GM12878 (cell line): Measurements from ENCODE around the gene ASTN1. TPM values are rescaled to one million over a fixed set of nuclear protein-coding genes. Genes with fewer than 3 reads are reported as not detected.

Source experiments
- ATAC-seq: fragments of 200-7000 bp; cut with Tn5 transposase; 3 replicates; pipeline ENCODE4 v1.9.1; 2020; ENCODE audit warnings: mild to moderate bottlenecking, moderate library complexity
- BruUV-seq: library from RNA; stranded (reverse); fragments of 400-500 nt; replicated peaks from 2 replicates; lab custom pipeline; 2021; lab: Mats Ljungman, UMichigan
- CTCF ChIA-PET: fragments of 300-600 bp; sonication (Branson Sonifier 250); formaldehyde crosslinking; extraction: SDS; loops from one replicate; lab custom pipeline; 2021; ENCODE audit warnings: inconsistent platforms; lab: Yijun Ruan, JAX
- POLR2A ChIA-PET: fragments of 350-600 bp; formaldehyde crosslinking; extraction: SDS; loops from one replicate; lab custom pipeline; 2021; ENCODE audit warnings: inconsistent platforms; lab: Charles Lee
- RAD21 ChIA-PET: fragments of 300-600 bp; sonication (Branson Sonifier 250); formaldehyde crosslinking; loops from one replicate; lab custom pipeline; 2023; ENCODE audit warnings: antibody characterized with exemption; ENCODE audit not compliant: unreplicated experiment; lab: Charles Lee
- SMC1A ChIA-PET: fragments of 300-600 bp; sonication (Branson Sonifier 250); formaldehyde crosslinking; loops from one replicate; lab custom pipeline; 2023; ENCODE audit not compliant: unreplicated experiment, uncharacterized antibody; lab: Charles Lee
- DNase-seq: peaks from one replicate; pipeline ENCODE4 v3.0.0-alpha.2; 2011; ENCODE audit warnings: low read depth, low spot score
- FAIRE-seq: peaks from 3 replicates; lab custom pipeline; 2011; peaks lifted over from hg19 to GRCh38; lab: Jason Lieb, UNC
- H2AFZ ChIP-seq: 2 replicates; pipeline ENCODE4 v1.6.0; 2011; ENCODE audit warnings: low read depth, low read length, control low read depth; ENCODE audit not compliant: control insufficient read depth
- H3K27ac ChIP-seq: 2 replicates; pipeline ENCODE4 v1.5.1; 2011; ENCODE audit warnings: control low read depth; ENCODE audit not compliant: control insufficient read depth, insufficient read depth
- H3K27me3 ChIP-seq, 2 experiments: replicated peaks in 1 of 2; 2 replicates each; pipeline versions ENCODE4 v1.6.0 to v1.6.1; 2011; ENCODE audit warnings: low read length in 1 of 2; ENCODE audit not compliant: control insufficient read depth in 2 of 2, insufficient read depth in 2 of 2
- H3K36me3 ChIP-seq, 2 experiments: 2 replicates each; pipeline ENCODE4 v1.5.1; 2011; ENCODE audit warnings: low read length in 1 of 2; ENCODE audit not compliant: control insufficient read depth in 2 of 2, insufficient read depth in 2 of 2
- H3K4me1 ChIP-seq: 2 replicates; pipeline ENCODE4 v1.6.1; 2011; ENCODE audit warnings: mild to moderate bottlenecking, low read length, moderate library complexity, mixed read lengths; ENCODE audit not compliant: control insufficient read depth, insufficient read depth
- H3K4me2 ChIP-seq: 2 replicates; pipeline ENCODE4 v1.6.0; 2011; ENCODE audit warnings: control low read depth; ENCODE audit not compliant: control insufficient read depth, insufficient read depth
- H3K4me3 ChIP-seq: fragments of 200-600 bp; sonication (generic); 2 replicates; pipeline ENCODE4 v1.5.1; 2016
- H3K79me2 ChIP-seq: 2 replicates; pipeline ENCODE4 v1.6.0; 2011; ENCODE audit warnings: low read length; ENCODE audit not compliant: control insufficient read depth, insufficient read depth
- H3K9ac ChIP-seq: 2 replicates; pipeline ENCODE4 v1.8.0; 2011; ENCODE audit warnings: low read length, control low read depth, mixed read lengths; ENCODE audit not compliant: control insufficient read depth, insufficient read depth
- H3K9me3 ChIP-seq: replicated peaks from 3 replicates; pipeline ENCODE4 v1.5.1; 2011; ENCODE audit warnings: mild to moderate bottlenecking, low read length; ENCODE audit not compliant: control insufficient read depth, insufficient read depth
- H4K20me1 ChIP-seq: 2 replicates; pipeline ENCODE4 v1.6.0; 2011; ENCODE audit not compliant: control insufficient read depth, insufficient read depth
- BCL3 ChIP-seq: IDR thresholded peaks from 2 replicates; pipeline ENCODE4 v1.6.1; 2011; ENCODE audit warnings: borderline replicate concordance, low read depth, mild to moderate bottlenecking, moderate library complexity, low read length; ENCODE audit not compliant: insufficient read depth, poor library complexity, severe bottlenecking
- DPF2 ChIP-seq: fragments of 450-650 bp; IDR thresholded peaks from 2 replicates; pipeline ENCODE4 v1.6.1; 2017; ENCODE audit warnings: mild to moderate bottlenecking
- GATAD2B ChIP-seq: fragments of 450-650 bp; conservative IDR thresholded peaks from 2 replicates; pipeline ENCODE4 v1.6.1; 2017; ENCODE audit warnings: low read depth, mild to moderate bottlenecking, moderate library complexity
- POLR2AphosphoS2 ChIP-seq: IDR thresholded peaks from 2 replicates; pipeline ENCODE4 v1.6.1; 2011; ENCODE audit warnings: low read depth, mild to moderate bottlenecking, low read length, improper control_type of control experiment, moderate library complexity
- POU2F2 ChIP-seq: IDR thresholded peaks from 3 replicates; pipeline ENCODE4 v1.6.1; 2011; ENCODE audit warnings: low read depth, mild to moderate bottlenecking, low read length, borderline replicate concordance
- RAD21 ChIP-seq: IDR thresholded peaks from 2 replicates; pipeline ENCODE4 v1.6.1; 2011; ENCODE audit warnings: mild to moderate bottlenecking, low read depth, low read length, moderate library complexity; ENCODE audit not compliant: insufficient read depth
- SREBF1 ChIP-seq: IDR thresholded peaks from 2 replicates; pipeline ENCODE4 v1.6.1; 2012; ENCODE audit warnings: mild to moderate bottlenecking, low read length
- STAT3 ChIP-seq: IDR thresholded peaks from 2 replicates; pipeline ENCODE4 v1.6.1; 2011; ENCODE audit warnings: low read depth, low read length, improper control_type of control experiment
- ZNF592 ChIP-seq: fragments of 450-650 bp; IDR thresholded peaks from 2 replicates; pipeline ENCODE4 v1.6.1; 2017; ENCODE audit warnings: mild to moderate bottlenecking, moderate library complexity
- ZSCAN29 ChIP-seq: fragments of 450-650 bp; IDR thresholded peaks from 2 replicates; pipeline ENCODE4 v1.6.1; 2017; ENCODE audit warnings: mild to moderate bottlenecking, moderate library complexity
- WGBS: methylation state at CpG from one replicate; pipeline ENCODE4 v1.1.6; 2016; ENCODE audit warnings: low lambda C conversion rate; ENCODE audit not compliant: insufficient replicate concordance, insufficient coverage; ENCODE audit errors: missing lambda C conversion rate; 5-methylcytosine and 5-hydroxymethylcytosine counted together
- in situ Hi-C: fragments of 300-500 bp; cut with MboI; formaldehyde crosslinking; loops from 9 replicates; pipeline ENCODE4 v1.14.3; 2018; ENCODE audit warnings: mixed read lengths
- intact Hi-C: fragments of 100-400 bp; cut with micrococcal nuclease; formaldehyde crosslinking; loops from one replicate; pipeline ENCODE4 v1.14.2; 2022; ENCODE audit not compliant: unreplicated experiment
- polyA plus RNA-seq, 11 experiments: library from polyadenylated mRNA; depleted of rRNA in 4 of 11; unstranded in 6 of 11; stranded (reverse) in 5 of 11; fragments of >200 nt; fragmentation: Nextera tagmentation in 4 of 11; fragmentation: Illumina TruSeq in 1 of 11; extraction: Ambion mirVana in 4 of 11; extraction: Trizol in 1 of 11; gene quantifications; 1 replicate in 1 of 11; 2 replicates in 10 of 11; pipeline versions ENCODE4 v1.2.1 to v1.2.3, GENCODE V29; 2011 to 2016; ENCODE audit warnings: inconsistent platforms in 2 of 11, missing spikeins in 2 of 11, low read depth in 1 of 11
- total RNA-seq, 4 experiments: library from RNA; depleted of rRNA in 3 of 4; stranded (reverse); fragments of >200 nt in 3 of 4; fragmentation: Illumina TruSeq in 1 of 4; extraction: Trizol in 1 of 4; gene quantifications; 2 replicates each; pipeline versions ENCODE4 v1.2.1 to v1.2.3, GENCODE V29; 2013 to 2021

ASTN1 gene
- total and polyA plus RNA-seq, 10 of the 15 experiments (the other 5 are each of a cell fraction or from before 2014, with no cell fraction given), result 0.04 TPM; not detected in 9

GRCh38 chr1:177146499-177146898 is 18.0 kb downstream of the ASTN1 start:
- H3K9me3 ChIP-seq, result no peaks in the 10 kb centered on the region
- H3K9ac ChIP-seq, result no peak overlapping the region
- H3K36me3 ChIP-seq, result no peaks in the 10 kb centered on the region
- intact Hi-C loops (no loop called here), in situ Hi-C loops (no loop called here)
- no TSS peak for BruUV-seq
- ATAC-seq, result no peak
- no peak for FAIRE-seq
- no peak for TF ChIP-seq ZSCAN29
- RAD21 ChIA-PET, result no interaction called here
- SMC1A ChIA-PET, result no interaction called here
- no peaks in the 10 kb centered on the region for H3K79me2 ChIP-seq
- no peaks in the 10 kb centered on the region for H3K4me1 ChIP-seq
- no peak overlapping the region for H3K4me3 ChIP-seq
- H3K27me3 ChIP-seq, result no peaks in the 10 kb centered on the region; a peak in 1 of 4 replicates
- no peak overlapping the region for H2AFZ ChIP-seq
- CTCF ChIA-PET, result no interaction called here
- no peak overlapping the region for H3K27ac ChIP-seq
- no peak overlapping the region for H3K4me2 ChIP-seq
- 20% methylated on average over 2 of the region's 2 CpGs for WGBS
- POLR2A ChIA-PET, result no interaction called here
- no peak for DNase-seq
- no peaks in the 10 kb centered on the region for H4K20me1 ChIP-seq

- H3K9ac ChIP-seq, result no peak overlapping the region
- no peak overlapping the region for H2AFZ ChIP-seq
- in situ Hi-C loops, result no loop called here
- 2% methylated on average over 3 of the region's 3 CpGs for WGBS
- no peak overlapping the region for H3K4me3 ChIP-seq
- intact Hi-C loops, result no loop called here
- no peaks in the 10 kb centered on the region for H3K36me3 ChIP-seq
- DNase-seq, result no peak
- H3K9me3 ChIP-seq, result no peaks in the 10 kb centered on the region
- no peaks in the 10 kb centered on the region for H3K4me1 ChIP-seq
- CTCF ChIA-PET, result no interaction called here
- no peaks in the 10 kb centered on the region; a peak in 1 of 4 replicates for H3K27me3 ChIP-seq
- H4K20me1 ChIP-seq, result no peaks in the 10 kb centered on the region
- no peak overlapping the region for H3K4me2 ChIP-seq
- RAD21 ChIA-PET, result no interaction called here
- SMC1A ChIA-PET, result interaction anchor here (2.2 kb wide), 1 partner anchor 15 kb away, joined by 4 read pairs; no protein-coding TSS in a partner anchor
- BruUV-seq, result no TSS peak
- no peaks in the 10 kb centered on the region for H3K79me2 ChIP-seq
- FAIRE-seq, result no peak
- POLR2A ChIA-PET, result no interaction called here
- ATAC-seq, result no peak
- no peak overlapping the region for H3K27ac ChIP-seq
- TF ChIP-seq DPF2 (no peak), ZNF592 (no peak), POLR2AphosphoS2 (no peak), STAT3 (no peak), POU2F2 (no peak), GATAD2B (no peak), RAD21 (no peak), SREBF1 (no peak), BCL3 (no peak)
Measured at GRCh38 chr1:177145106-177146070, 19.1 kb downstream of the ASTN1 start.
